HEK293 (cell line): ENCODE results near the gene DLG3.

Source experiments
- CTCF ChIA-PET: fragments of 350-600 bp; formaldehyde crosslinking; extraction: SDS; loops from one replicate; lab custom pipeline; 2021; ENCODE audit warnings: antibody characterized with exemption; lab: Yijun Ruan, JAX
- POLR2A ChIA-PET: fragments of 300-600 bp; formaldehyde crosslinking; extraction: SDS; loops from one replicate; lab custom pipeline; 2020; ENCODE audit warnings: antibody characterized with exemption, inconsistent platforms; lab: Yijun Ruan, JAX
- H3K27ac ChIP-seq: fragments of 200-500 bp; sonication (Bioruptor generic); 2 replicates; pipeline ENCODE4 v1.5.1; 2014; ENCODE audit warnings: low read depth, low read length, control low read depth, inconsistent platforms; ENCODE audit errors: extremely low read depth
- H3K36me3 ChIP-seq, 2 experiments: fragments of 200-500 bp in 1 of 2; sonication (Bioruptor generic) in 1 of 2; 1 replicate in 1 of 2; 2 replicates in 1 of 2; pipeline ENCODE4 v1.5.1; 2014 to 2017; ENCODE audit warnings: inconsistent platforms in 2 of 2, low read length in 2 of 2; ENCODE audit not compliant: control insufficient read depth in 2 of 2, insufficient read depth in 1 of 2
- H3K4me1 ChIP-seq: fragments of 200-500 bp; sonication (Bioruptor generic); 2 replicates; pipeline ENCODE4 v1.5.1; 2014; ENCODE audit warnings: mild to moderate bottlenecking, low read length, inconsistent platforms; ENCODE audit not compliant: control insufficient read depth, insufficient read depth
- H3K4me3 ChIP-seq: 2 replicates; pipeline ENCODE4 v1.5.1; 2011; ENCODE audit warnings: low read depth, mild to moderate bottlenecking, control low read depth, low read length, moderate library complexity
- H3K9me3 ChIP-seq: fragments of 200-500 bp; sonication (Bioruptor generic); 2 replicates; pipeline ENCODE4 v1.5.1; 2014; ENCODE audit warnings: low read depth, low read length, inconsistent platforms; ENCODE audit not compliant: control insufficient read depth, insufficient read depth
- BCL11A ChIP-seq: fragments of 450-650 bp; formaldehyde crosslinking; IDR thresholded peaks from 2 replicates; pipeline ENCODE4 v1.5.1; 2016; ENCODE audit warnings: low read depth, missing biosample characterization, missing genetic modification characterization
- GFI1B ChIP-seq: fragments of 450-650 bp; formaldehyde crosslinking; IDR thresholded peaks from 2 replicates; pipeline ENCODE4 v1.5.1; 2016; ENCODE audit warnings: missing biosample characterization, missing genetic modification characterization
- GLIS1 ChIP-seq: fragments of 450-650 bp; formaldehyde crosslinking; IDR thresholded peaks from 2 replicates; pipeline ENCODE4 v1.5.1; 2016; ENCODE audit warnings: missing biosample characterization, missing genetic modification characterization
- GLIS2 ChIP-seq: fragments of 450-650 bp; formaldehyde crosslinking; IDR thresholded peaks from 2 replicates; pipeline ENCODE4 v1.5.1; 2016; ENCODE audit warnings: missing biosample characterization, missing genetic modification characterization
- IKZF3 ChIP-seq: fragments of 450-650 bp; IDR thresholded peaks from 2 replicates; pipeline ENCODE4 v1.5.0; 2018; ENCODE audit warnings: missing biosample characterization, mild to moderate bottlenecking, missing genetic modification characterization, moderate library complexity
- INSM2 ChIP-seq: fragments of 450-650 bp; formaldehyde crosslinking; IDR thresholded peaks from 2 replicates; pipeline ENCODE4 v1.5.1; 2016; ENCODE audit warnings: missing biosample characterization, missing genetic modification characterization
- KLF7 ChIP-seq: fragments of 450-650 bp; formaldehyde crosslinking; IDR thresholded peaks from 2 replicates; pipeline ENCODE4 v1.5.1; 2016; ENCODE audit warnings: missing biosample characterization, missing genetic modification characterization, borderline replicate concordance
- KLF8 ChIP-seq: fragments of 450-650 bp; formaldehyde crosslinking; IDR thresholded peaks from 2 replicates; pipeline ENCODE4 v1.5.1; 2016; ENCODE audit warnings: missing biosample characterization, missing genetic modification characterization
- OSR2 ChIP-seq: fragments of 450-650 bp; formaldehyde crosslinking; IDR thresholded peaks from 2 replicates; pipeline ENCODE4 v1.5.1; 2016; ENCODE audit warnings: missing biosample characterization, missing genetic modification characterization
- SP2 ChIP-seq: fragments of 450-650 bp; formaldehyde crosslinking; IDR thresholded peaks from 2 replicates; pipeline ENCODE4 v1.5.1; 2016; ENCODE audit warnings: missing biosample characterization, missing genetic modification characterization
- SP3 ChIP-seq: fragments of 450-650 bp; formaldehyde crosslinking; IDR thresholded peaks from 2 replicates; pipeline ENCODE4 v1.5.1; 2016; ENCODE audit warnings: missing biosample characterization, missing genetic modification characterization
- SP7 ChIP-seq: fragments of 450-650 bp; formaldehyde crosslinking; IDR thresholded peaks from 2 replicates; pipeline ENCODE4 v1.5.1; 2016; ENCODE audit warnings: missing biosample characterization, missing genetic modification characterization
- WT1 ChIP-seq: fragments of 450-650 bp; formaldehyde crosslinking; IDR thresholded peaks from 2 replicates; pipeline ENCODE4 v1.5.1; 2016; ENCODE audit warnings: missing biosample characterization, missing genetic modification characterization
- ZBTB44 ChIP-seq: fragments of 450-650 bp; IDR thresholded peaks from 2 replicates; pipeline ENCODE4 v1.5.1; 2018; ENCODE audit warnings: missing biosample characterization, mild to moderate bottlenecking, missing genetic modification characterization
- ZFP69B ChIP-seq: fragments of 450-650 bp; formaldehyde crosslinking; IDR thresholded peaks from 2 replicates; pipeline ENCODE4 v1.5.1; 2016; ENCODE audit warnings: missing biosample characterization, missing genetic modification characterization
- ZNF239 ChIP-seq: fragments of 450-650 bp; formaldehyde crosslinking; IDR thresholded peaks from 2 replicates; pipeline ENCODE4 v1.5.1; 2016; ENCODE audit warnings: missing biosample characterization, missing genetic modification characterization
- ZNF24 ChIP-seq: fragments of 450-650 bp; formaldehyde crosslinking; IDR thresholded peaks from 2 replicates; pipeline ENCODE4 v1.5.1; 2016; ENCODE audit warnings: missing biosample characterization, missing genetic modification characterization
- ZNF302 ChIP-seq: fragments of 450-650 bp; formaldehyde crosslinking; IDR thresholded peaks from 2 replicates; pipeline ENCODE4 v1.5.1; 2016; ENCODE audit warnings: missing biosample characterization, missing genetic modification characterization, low read depth
- ZNF341 ChIP-seq: fragments of 450-650 bp; formaldehyde crosslinking; IDR thresholded peaks from 2 replicates; pipeline ENCODE4; 2016; ENCODE audit warnings: low read depth, missing biosample characterization, missing genetic modification characterization
- ZNF350 ChIP-seq: fragments of 450-650 bp; formaldehyde crosslinking; IDR thresholded peaks from 2 replicates; pipeline ENCODE4 v1.5.0; 2017; ENCODE audit warnings: missing biosample characterization, mild to moderate bottlenecking, missing genetic modification characterization
- ZNF473 ChIP-seq: fragments of 450-650 bp; formaldehyde crosslinking; IDR thresholded peaks from 2 replicates; pipeline ENCODE4 v1.5.1; 2017; ENCODE audit warnings: missing biosample characterization, missing genetic modification characterization
- ZNF596 ChIP-seq: fragments of 450-650 bp; IDR thresholded peaks from 2 replicates; pipeline ENCODE4 v1.5.0; 2018; ENCODE audit warnings: missing biosample characterization, mild to moderate bottlenecking, missing genetic modification characterization, moderate library complexity
- ZNF600 ChIP-seq: fragments of 450-650 bp; formaldehyde crosslinking; IDR thresholded peaks from 2 replicates; pipeline ENCODE4 v1.5.1; 2016; ENCODE audit warnings: missing biosample characterization, missing genetic modification characterization
- ZNF629 ChIP-seq: fragments of 450-650 bp; formaldehyde crosslinking; IDR thresholded peaks from 2 replicates; pipeline ENCODE4 v1.5.1; 2017; ENCODE audit warnings: missing biosample characterization, missing genetic modification characterization
- ZSCAN18 ChIP-seq: fragments of 450-650 bp; formaldehyde crosslinking; IDR thresholded peaks from 2 replicates; pipeline ENCODE4 v1.5.1; 2016; ENCODE audit warnings: missing biosample characterization, missing genetic modification characterization
- ZSCAN30 ChIP-seq: fragments of 450-650 bp; IDR thresholded peaks from 2 replicates; pipeline ENCODE4 v1.5.1; 2018; ENCODE audit warnings: missing biosample characterization, mild to moderate bottlenecking, missing genetic modification characterization, moderate library complexity

Gene DLG3

DNA sequence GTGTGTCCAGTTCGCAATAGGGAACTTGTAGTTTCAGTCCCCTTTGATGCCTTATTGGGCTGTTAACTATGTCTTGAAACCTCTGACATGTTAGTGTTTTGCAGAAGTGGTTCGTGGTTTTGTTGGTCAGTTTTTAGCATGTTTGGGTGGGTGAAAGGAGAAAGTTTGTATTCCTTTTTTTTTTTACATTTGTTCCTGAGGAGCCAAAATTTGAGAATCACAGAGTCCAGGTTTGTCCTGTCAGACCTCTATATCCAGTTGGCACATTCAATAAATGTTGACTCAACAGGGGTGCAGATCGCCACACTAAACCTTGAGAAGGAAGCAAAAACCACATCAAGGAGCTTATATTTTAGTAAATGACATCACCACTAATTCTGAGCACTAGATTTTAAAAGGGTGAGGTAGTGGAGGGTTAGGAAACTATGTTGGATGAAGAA lies 26.2 kb downstream of the DLG3 start (continued):
- TF ChIP-seq ZSCAN18 (tag by site-specific recombination) (no peak), ZNF239 (no peak), ZFP69B (peak; percentile 80), GFI1B (tag by site-specific recombination) (no peak), ZNF350 (tag by site-specific recombination) (no peak), ZNF600 (peak; percentile 67; the same call in 1 of the 2 replicates), INSM2 (tag by site-specific recombination) (no peak), ZNF629 (tag by site-specific recombination) (peak; percentile 71), KLF8 (tag by site-specific recombination) (no peak)

- H3K4me3 ChIP-seq: no peak overlapping the region
- H3K27ac ChIP-seq: no peak overlapping the region
- CTCF ChIA-PET: interaction anchor here (0.7 to 1.3 kb wide), 5 partner anchors 8 to 78 kb away, joined by 3 to 6 read pairs (median 3); no protein-coding TSS in a partner anchor
Observed at GRCh38 chrX:70476166-70476933, 31.7 kb downstream of the DLG3 start.

DNA sequence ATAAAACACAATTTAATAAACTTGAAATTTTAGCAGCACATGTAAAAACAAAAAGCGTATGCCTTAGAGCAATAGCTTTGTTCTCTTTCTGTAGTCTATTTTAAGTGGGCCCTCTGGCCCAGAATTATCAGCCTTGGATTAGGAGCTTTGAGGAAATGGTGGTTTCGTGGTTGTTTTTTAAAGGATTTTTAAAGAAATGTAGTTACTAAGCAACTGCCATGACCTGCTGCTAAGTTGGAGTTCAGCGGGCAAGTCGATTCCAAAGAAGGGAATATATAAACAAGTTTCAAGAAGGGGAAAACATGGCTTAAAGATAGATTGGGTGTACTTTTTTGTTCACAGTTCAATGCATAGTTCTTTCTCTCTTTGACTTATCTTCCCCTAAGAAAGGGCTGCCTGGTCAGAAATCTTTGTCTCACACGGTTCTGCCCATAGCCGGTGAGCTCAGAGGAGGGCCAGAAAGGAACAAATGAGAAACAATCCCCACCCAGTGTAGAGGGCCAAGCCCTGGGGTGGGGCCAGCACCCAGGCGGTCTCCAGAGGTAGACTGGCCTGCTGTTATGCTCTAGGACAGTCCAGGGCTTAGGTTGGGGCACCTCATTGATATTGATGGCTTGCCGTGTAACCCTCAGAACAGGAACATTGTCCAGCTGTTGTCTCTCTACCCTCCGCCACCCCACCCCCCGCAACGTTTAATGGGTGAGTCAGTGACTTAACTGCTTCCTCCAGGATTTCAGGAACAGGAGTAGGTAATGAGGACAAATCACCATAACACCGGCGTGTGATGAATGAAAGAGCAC lies 32.5 kb downstream of the DLG3 start:
- peaks cover 26% of the 10 kb centered on the region for H3K4me1 ChIP-seq
- H3K9me3 ChIP-seq: no peaks in the 10 kb centered on the region
- POLR2A ChIA-PET: interaction anchor here (1.0 kb wide), 1 partner anchor 22 kb away, joined by 4 read pairs; no protein-coding TSS in a partner anchor
- CTCF ChIA-PET: interaction anchor here (0.7 to 1.3 kb wide), 4 partner anchors 8 to 77 kb away, joined by 3 to 6 read pairs (median 3); no protein-coding TSS in a partner anchor
- H3K36me3 ChIP-seq: peaks cover 0 to 4% of the 10 kb centered on the region in 2 experiments; a peak in 1 of 3 replicates
- no peak overlapping the region for H3K27ac ChIP-seq
- H3K4me3 ChIP-seq: peak overlapping the region; percentile 1; the same call in 1 of the 2 replicates
- TF ChIP-seq GLIS1 (tag by site-specific recombination) (peak; percentile 97), OSR2 (peak; percentile 66), ZNF596 (no peak), ZNF24 (tag by site-specific recombination) (peak; percentile 48; the same call in 1 of the 2 replicates), SP2 (tag by site-specific recombination) (peak; percentile 38; the same call in 1 of the 2 replicates), SP7 (tag by site-specific recombination) (peak; percentile 56; the same call in 1 of the 2 replicates), WT1 (tag by site-specific recombination) (peak; percentile 82), KLF7 (tag by site-specific recombination) (0 out of 2 replicates have a peak, but pooled peaks have one; percentile 17), IKZF3 (tag by site-specific recombination) (peak; percentile 90), GLIS2 (peak; percentile 76), ZNF473 (no peak), BCL11A (0 out of 2 replicates have a peak, but pooled peaks have one; percentile 37), ZNF302 (tag by site-specific recombination) (no peak), SP3 (tag by site-specific recombination) (peak; percentile 55), ZNF341 (tag by site-specific recombination) (peak; percentile 49)

More at GRCh38 chrX:70476166-70476933, 31.7 kb downstream of the DLG3 start:
- POLR2A ChIA-PET: interaction anchor here (1.0 kb wide), 1 partner anchor 21 kb away, joined by 4 read pairs; no protein-coding TSS in a partner anchor
- no peaks in the 10 kb centered on the region for H3K9me3 ChIP-seq
- peaks cover 0 to 4% of the 10 kb centered on the region in 2 experiments; a peak in 1 of 3 replicates for H3K36me3 ChIP-seq
- H3K4me1 ChIP-seq: peaks cover 26% of the 10 kb centered on the region
- TF ChIP-seq SP3 (tag by site-specific recombination) (no peak), ZBTB44 (tag by site-specific recombination) (no peak), ZSCAN30 (tag by site-specific recombination) (peak; percentile 85; the same call in 1 of the 2 replicates)
